ENCODE results near the gene GPC5.

DNA sequence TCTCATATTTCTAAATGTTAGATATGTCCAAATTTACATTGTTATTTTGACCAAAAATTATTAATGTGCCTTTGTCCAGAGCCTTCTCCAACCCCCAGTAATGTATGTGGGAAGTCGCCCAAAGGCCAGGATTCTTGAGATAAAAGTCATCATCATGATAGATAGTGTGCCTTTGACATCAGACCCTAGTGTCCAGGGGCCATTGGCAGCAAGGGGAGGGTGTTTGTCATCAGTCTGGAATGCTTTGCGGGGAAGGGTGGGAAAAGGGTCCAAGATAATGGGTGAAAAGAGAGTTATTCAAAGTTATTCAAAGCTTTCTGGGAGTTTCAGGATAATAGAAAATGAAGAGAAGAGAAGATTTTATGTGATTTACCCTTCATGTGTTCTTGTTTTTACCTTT is 918.6 kb downstream of the GPC5 start:
- no peak for TF ChIP-seq CTCF (IDR thresholded peaks at IDR 0.05; ENCODE audit: low read length)
- TF ChIP-seq EZH2 (IDR thresholded peaks at IDR 0.05; ENCODE audit: borderline replicate concordance, low read length): no peak

Data from OCI-LY1 (cell line).